ENCODE data around the gene ZNF362.

ZNF362 gene

DNA sequence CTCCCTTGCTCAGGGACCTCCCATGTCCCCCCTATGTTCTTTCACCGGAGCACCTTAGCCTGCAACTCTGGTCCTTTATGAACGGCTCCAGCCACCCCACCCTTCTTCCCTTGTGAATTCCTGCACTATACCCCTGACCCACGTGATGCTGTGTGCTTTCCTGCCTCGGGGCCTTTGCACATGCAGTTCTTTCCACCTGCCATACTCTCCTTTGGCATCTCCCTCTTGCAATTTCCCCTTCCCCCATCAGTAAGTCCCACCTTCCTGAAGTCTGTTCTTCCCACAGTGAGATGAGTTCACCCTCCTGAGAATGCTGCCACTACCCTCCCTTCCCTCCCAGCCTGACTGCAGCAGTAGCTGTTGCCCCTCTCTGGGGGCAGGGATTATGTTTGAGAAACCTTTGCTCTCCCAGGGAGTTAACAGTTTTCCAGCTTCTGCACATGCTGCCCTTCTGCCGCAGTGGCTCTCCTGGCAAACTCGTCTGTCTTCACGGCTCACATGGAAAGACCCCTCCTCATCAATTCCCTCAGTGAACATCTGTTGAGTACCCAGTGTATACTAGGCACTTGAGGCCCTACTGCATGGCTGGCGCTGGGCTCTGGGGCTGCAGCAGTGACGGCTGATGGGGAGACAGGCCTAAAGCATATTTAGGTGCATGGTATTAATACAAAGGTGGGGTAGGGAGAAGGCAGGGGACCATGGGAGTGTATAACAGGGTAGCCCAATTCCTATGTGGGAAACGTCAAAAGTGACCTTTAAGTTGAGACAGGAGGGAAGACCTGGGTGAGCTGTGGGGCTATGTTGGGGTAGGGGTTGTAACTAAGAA, 9.7 kb downstream of the ZNF362 start:
- Histone ChIP-seq H3K27me3 (ENCODE audit: insufficient read depth, poor library complexity, severe bottlenecking) (no peaks in the 10 kb centered on the region), H3K4me3 (replicated peaks; ENCODE audit: insufficient read depth, low read length) (no peak overlapping the region), H3K27ac (replicated peaks) (no peak overlapping the region)
- TF ChIP-seq SPI1 (IDR thresholded peaks at IDR 0.05; ENCODE audit: borderline replicate concordance, low read depth) (no peak), POLR2AphosphoS5 (IDR thresholded peaks at IDR 0.05; ENCODE audit: low read depth) (no peak), GABPA (IDR thresholded peaks at IDR 0.05; ENCODE audit: low read depth) (no peak)
- TF ChIP-seq, protein P1, sequence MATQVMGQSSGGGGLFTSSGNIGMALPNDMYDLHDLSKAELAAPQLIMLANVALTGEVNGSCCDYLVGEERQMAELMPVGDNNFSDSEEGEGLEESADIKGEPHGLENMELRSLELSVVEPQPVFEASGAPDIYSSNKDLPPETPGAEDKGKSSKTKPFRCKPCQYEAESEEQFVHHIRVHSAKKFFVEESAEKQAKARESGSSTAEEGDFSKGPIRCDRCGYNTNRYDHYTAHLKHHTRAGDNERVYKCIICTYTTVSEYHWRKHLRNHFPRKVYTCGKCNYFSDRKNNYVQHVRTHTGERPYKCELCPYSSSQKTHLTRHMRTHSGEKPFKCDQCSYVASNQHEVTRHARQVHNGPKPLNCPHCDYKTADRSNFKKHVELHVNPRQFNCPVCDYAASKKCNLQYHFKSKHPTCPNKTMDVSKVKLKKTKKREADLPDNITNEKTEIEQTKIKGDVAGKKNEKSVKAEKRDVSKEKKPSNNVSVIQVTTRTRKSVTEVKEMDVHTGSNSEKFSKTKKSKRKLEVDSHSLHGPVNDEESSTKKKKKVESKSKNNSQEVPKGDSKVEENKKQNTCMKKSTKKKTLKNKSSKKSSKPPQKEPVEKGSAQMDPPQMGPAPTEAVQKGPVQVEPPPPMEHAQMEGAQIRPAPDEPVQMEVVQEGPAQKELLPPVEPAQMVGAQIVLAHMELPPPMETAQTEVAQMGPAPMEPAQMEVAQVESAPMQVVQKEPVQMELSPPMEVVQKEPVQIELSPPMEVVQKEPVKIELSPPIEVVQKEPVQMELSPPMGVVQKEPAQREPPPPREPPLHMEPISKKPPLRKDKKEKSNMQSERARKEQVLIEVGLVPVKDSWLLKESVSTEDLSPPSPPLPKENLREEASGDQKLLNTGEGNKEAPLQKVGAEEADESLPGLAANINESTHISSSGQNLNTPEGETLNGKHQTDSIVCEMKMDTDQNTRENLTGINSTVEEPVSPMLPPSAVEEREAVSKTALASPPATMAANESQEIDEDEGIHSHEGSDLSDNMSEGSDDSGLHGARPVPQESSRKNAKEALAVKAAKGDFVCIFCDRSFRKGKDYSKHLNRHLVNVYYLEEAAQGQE (IDR thresholded peaks at IDR 0.05; ENCODE audit: insufficient replicate concordance, low read depth): no peak
- TF ChIP-seq, protein P2, sequence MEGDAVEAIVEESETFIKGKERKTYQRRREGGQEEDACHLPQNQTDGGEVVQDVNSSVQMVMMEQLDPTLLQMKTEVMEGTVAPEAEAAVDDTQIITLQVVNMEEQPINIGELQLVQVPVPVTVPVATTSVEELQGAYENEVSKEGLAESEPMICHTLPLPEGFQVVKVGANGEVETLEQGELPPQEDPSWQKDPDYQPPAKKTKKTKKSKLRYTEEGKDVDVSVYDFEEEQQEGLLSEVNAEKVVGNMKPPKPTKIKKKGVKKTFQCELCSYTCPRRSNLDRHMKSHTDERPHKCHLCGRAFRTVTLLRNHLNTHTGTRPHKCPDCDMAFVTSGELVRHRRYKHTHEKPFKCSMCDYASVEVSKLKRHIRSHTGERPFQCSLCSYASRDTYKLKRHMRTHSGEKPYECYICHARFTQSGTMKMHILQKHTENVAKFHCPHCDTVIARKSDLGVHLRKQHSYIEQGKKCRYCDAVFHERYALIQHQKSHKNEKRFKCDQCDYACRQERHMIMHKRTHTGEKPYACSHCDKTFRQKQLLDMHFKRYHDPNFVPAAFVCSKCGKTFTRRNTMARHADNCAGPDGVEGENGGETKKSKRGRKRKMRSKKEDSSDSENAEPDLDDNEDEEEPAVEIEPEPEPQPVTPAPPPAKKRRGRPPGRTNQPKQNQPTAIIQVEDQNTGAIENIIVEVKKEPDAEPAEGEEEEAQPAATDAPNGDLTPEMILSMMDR (IDR thresholded peaks at IDR 0.05; ENCODE audit: insufficient read depth, low read length): no peak
- no peak for DNase-seq (ENCODE audit: low read depth in 1 of 2, low spot score in 1 of 2)

DNA sequence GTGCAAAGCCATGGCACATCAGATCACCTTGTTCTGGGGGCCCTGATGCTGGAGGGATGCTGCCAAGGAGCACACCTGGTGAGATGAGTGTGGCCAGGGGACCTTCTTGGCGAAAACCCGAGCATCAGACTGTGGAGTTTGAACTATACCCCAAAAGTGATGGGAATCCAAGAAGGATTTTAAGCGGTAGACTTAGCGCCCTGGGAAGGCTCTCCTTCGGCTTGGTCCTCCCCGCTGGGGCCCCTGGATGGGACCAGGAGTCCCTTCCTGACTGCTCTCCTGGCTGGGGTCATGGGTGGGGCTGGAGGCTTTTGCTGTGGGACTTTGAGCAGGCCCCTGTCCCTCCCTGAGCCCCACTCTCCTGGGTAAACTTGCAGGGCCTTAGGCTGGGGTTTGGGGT, 10.5 kb downstream of the ZNF362 start:
- H3K27ac ChIP-seq (replicated peaks): no peak overlapping the region
- no peak for DNase-seq (ENCODE audit: low read depth in 1 of 2, low spot score in 1 of 2)
- TF ChIP-seq, protein P2 (IDR thresholded peaks at IDR 0.05; ENCODE audit: insufficient read depth, low read length): no peak
- TF ChIP-seq SPI1 (IDR thresholded peaks at IDR 0.05; ENCODE audit: borderline replicate concordance, low read depth): no peak
- TF ChIP-seq, protein P1 (IDR thresholded peaks at IDR 0.05; ENCODE audit: insufficient replicate concordance, low read depth): no peak
- TF ChIP-seq POLR2AphosphoS5 (IDR thresholded peaks at IDR 0.05; ENCODE audit: low read depth): no peak
- TF ChIP-seq GABPA (IDR thresholded peaks at IDR 0.05; ENCODE audit: low read depth): no peak
- no peak overlapping the region for H3K4me3 ChIP-seq (replicated peaks; ENCODE audit: insufficient read depth, low read length)
- no peaks in the 10 kb centered on the region for H3K27me3 ChIP-seq (ENCODE audit: insufficient read depth, poor library complexity, severe bottlenecking)

DNA sequence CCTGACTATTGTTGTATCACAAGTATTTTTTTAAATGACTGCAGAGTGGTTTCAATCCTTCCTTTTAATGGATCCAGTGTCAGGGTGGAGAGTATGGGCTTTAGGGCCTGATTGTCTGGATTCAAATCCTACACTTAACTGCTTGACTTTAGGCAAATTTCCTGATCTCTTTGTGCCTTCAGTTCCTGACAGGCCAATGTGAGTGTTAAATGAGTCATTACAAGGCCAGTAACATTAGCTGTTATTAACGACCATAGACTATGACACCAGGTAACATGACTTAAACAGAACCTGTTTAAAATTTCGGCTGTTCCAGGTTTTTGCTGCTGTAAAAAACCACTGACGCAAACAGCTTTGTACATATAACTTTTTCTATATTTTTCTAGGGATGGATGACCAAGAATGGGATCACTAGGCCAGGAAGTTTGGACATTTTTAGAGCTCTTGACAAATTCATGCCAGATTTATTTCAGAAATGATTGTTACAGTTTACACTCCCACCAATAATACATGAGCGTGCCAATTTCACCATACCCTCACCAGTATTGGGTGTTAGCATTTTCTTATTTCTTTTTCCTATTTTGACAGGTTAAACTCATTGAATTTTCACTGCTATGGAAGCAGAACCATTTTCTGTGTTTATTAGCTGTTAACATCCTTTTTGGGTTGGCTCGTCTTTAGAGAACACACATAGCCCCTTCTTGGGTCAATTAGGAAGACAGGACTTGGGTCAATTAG, 11.3 kb downstream of the ZNF362 start:
- Histone ChIP-seq H3K27ac (replicated peaks) (no peak overlapping the region), H3K4me3 (replicated peaks; ENCODE audit: insufficient read depth, low read length) (no peak overlapping the region), H3K27me3 (ENCODE audit: insufficient read depth, poor library complexity, severe bottlenecking) (no peaks in the 10 kb centered on the region)
- TF ChIP-seq POLR2AphosphoS5 (IDR thresholded peaks at IDR 0.05; ENCODE audit: low read depth): no peak
- TF ChIP-seq, protein P2 (IDR thresholded peaks at IDR 0.05; ENCODE audit: insufficient read depth, low read length): no peak
- TF ChIP-seq, protein P1 (IDR thresholded peaks at IDR 0.05; ENCODE audit: insufficient replicate concordance, low read depth): no peak
- TF ChIP-seq GABPA (IDR thresholded peaks at IDR 0.05; ENCODE audit: low read depth): no peak
- DNase-seq (ENCODE audit: low read depth in 1 of 2, low spot score in 1 of 2): no peak

Measured in HL-60 (cell line).